IPS DF 6.9 (cell line): ENCODE results near the gene SFTPB.
"Not testable (repeated sequence)": the region's sequence is repeated elsewhere in the genome, so short reads cannot be mapped to it uniquely, and the experiment has no call there.

Experiments
- DNase-seq: peaks from one replicate; pipeline ENCODE4 v3.0.0-alpha.2; 2013; ENCODE audit warnings: low read depth, low spot score
- H3K27ac ChIP-seq: one replicate; pipeline ENCODE4 v1.5.1; 2013; ENCODE audit warnings: low read length, control low read depth
- H3K27me3 ChIP-seq: 2 replicates; pipeline ENCODE4 v1.6.1; 2013; ENCODE audit warnings: mild to moderate bottlenecking, low read length; ENCODE audit not compliant: control insufficient read depth, insufficient read depth
- H3K36me3 ChIP-seq: 2 replicates; pipeline ENCODE4 v1.6.1; 2013; ENCODE audit warnings: low read length; ENCODE audit not compliant: control insufficient read depth, insufficient read depth
- H3K4me1 ChIP-seq: 2 replicates; pipeline ENCODE4 v1.6.1; 2013; ENCODE audit warnings: low read length; ENCODE audit not compliant: control insufficient read depth, insufficient read depth
- H3K4me3 ChIP-seq: 2 replicates; pipeline ENCODE4 v1.5.1; 2013; ENCODE audit warnings: mild to moderate bottlenecking, low read length
- H3K9me3 ChIP-seq: 2 replicates; pipeline ENCODE4 v1.6.1; 2013; ENCODE audit warnings: low read length, inconsistent platforms; ENCODE audit not compliant: control insufficient read depth, insufficient read depth
- WGBS: extraction: QIAGEN DNeasy Blood & Tissue Kit; methylation state at CpG from one replicate; pipeline ENCODE4 v1.1.7; 2013; ENCODE audit warnings: mixed read lengths, missing lambda C conversion rate; ENCODE audit not compliant: insufficient read length, insufficient coverage; 5-methylcytosine and 5-hydroxymethylcytosine counted together

SFTPB gene

DNA sequence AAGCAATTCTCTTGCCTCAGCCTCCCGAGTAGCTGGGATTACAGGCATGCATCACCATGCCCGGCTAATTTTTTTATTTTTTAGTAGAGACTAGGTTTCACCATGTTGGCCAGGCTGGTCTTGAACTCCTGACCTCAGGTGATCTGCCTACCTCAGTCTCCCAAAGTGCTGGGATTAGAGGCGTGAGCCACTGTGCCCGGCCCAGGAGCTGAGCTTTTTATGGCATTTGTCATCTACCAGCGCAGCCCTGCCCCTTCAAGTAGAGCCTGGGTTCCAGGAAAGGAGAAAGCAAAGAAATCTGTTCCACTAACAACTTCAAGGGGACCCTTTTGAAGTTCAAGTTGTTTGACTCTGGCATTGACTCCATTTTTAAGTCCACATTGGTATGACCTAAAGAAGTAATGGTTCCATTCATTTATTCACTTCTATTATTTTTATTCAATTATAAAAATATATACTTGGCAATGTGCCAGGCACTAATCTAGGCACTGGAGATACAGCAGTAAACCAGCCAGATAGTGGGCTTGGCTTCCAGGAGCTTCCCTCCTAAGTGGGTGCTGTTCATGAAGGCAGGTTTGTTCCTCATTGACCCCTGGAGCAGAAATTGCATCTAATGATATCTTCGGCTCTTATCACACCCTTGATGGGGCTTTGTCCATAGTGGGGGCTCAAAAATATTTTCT, 8.0 kb upstream of the SFTPB start:
- no peak for DNase-seq
- Histone ChIP-seq H3K4me1 (peaks cover 3% of the 10 kb centered on the region; the same call in 1 of the 2 replicates), H3K9me3 (no peaks in the 10 kb centered on the region), H3K4me3 (no peak overlapping the region), H3K36me3 (no peaks in the 10 kb centered on the region), H3K27me3 (no peaks in the 10 kb centered on the region), H3K27ac (no peak overlapping the region)
- WGBS = no CpG with 5 or more reads among the region's 6 CpGs

DNA sequence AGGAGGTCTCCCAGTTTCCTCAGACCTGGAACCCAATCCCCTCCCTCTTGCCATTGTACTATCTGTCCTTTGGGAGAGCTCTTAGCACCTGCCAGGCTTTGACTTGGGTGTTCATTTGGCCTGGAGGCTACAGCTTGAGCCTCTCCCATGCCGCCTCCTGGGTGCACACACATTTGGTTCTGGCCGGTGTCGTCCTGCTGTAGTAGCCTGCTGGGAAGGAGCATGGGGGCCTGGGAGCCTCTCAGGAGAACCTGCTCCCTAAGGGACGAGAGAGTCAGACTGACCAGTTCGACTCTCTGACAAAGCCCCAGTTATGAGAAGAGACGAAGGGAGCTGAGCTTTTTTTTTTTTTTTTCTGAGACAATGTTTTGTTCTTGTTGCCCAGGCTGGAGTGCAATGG, 7.4 kb upstream of the SFTPB start:
- no CpG with 5 or more reads among the region's 6 CpGs for WGBS
- DNase-seq = no peak
- H3K4me1 ChIP-seq = peaks cover 3% of the 10 kb centered on the region; the same call in 1 of the 2 replicates
- no peaks in the 10 kb centered on the region for H3K9me3 ChIP-seq
- H3K27ac ChIP-seq = no peak overlapping the region
- no peaks in the 10 kb centered on the region for H3K36me3 ChIP-seq
- no peak overlapping the region for H3K4me3 ChIP-seq
- H3K27me3 ChIP-seq = no peaks in the 10 kb centered on the region

DNA sequence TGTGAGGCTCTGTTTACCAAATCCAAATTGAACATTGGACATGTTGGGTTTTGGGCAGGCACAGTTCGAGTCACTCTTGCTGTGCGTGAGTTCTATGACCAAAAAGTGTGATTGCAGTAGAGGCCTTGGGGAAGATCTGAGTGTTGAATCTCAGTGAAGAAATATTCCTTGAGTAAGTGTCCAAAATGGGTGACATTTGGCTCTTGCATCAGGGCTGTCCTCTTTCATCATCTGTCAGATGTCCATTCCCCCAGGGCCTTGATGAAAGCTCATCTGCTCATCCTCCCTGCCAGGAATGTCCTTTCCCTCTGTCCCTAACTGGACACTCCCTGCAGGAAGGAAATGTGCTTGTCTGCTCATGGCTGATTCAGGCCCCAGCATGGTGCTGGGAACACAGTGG, 6.4 kb upstream of the SFTPB start:
- peaks cover 3% of the 10 kb centered on the region; the same call in 1 of the 2 replicates for H3K4me1 ChIP-seq
- WGBS = no CpG with 5 or more reads among the region's 2 CpGs

DNA sequence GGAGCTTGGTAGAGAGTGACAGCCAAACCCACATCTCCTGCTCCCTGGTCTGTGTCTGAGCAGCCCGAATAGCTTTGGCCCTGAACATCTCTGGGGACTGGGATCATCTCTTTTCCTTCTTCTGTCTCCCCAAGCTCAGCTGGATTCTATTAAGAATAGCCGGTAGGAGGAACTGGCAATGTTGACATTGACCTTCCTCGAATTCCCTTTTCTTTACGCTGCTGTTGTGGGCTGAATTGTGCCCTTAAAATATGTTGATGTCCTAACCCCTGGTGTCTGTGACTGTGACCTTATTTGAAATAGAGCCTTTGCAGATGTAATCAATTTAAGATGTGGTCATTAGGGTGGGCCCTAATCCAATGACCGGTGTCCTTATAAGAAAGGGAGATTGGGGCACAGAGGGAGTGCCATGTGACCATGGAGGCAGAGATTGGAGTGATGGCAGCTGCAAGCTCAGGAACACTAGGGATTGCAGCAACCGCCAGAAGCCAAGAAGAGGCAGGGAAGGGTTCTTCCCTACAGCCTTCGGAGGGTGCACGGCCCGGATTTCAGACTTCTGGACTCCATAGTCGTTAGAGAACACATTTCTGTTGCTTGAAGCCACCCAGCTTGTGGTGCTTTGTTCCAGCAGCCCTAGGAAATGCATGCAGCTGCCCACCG, 5.8 kb upstream of the SFTPB start:
- Histone ChIP-seq H3K27ac (no peak overlapping the region), H3K4me1 (peaks cover 3% of the 10 kb centered on the region; the same call in 1 of the 2 replicates), H3K4me3 (no peak overlapping the region), H3K9me3 (no peaks in the 10 kb centered on the region), H3K27me3 (no peaks in the 10 kb centered on the region), H3K36me3 (no peaks in the 10 kb centered on the region)
- WGBS = no CpG with 5 or more reads among the region's 11 CpGs
- DNase-seq = no peak

More for the DNA sequence above, 6.4 kb upstream of the SFTPB start:
- H3K27me3 ChIP-seq = no peaks in the 10 kb centered on the region
- no peaks in the 10 kb centered on the region for H3K36me3 ChIP-seq
- no peak overlapping the region for H3K27ac ChIP-seq
- no peaks in the 10 kb centered on the region for H3K9me3 ChIP-seq
- H3K4me3 ChIP-seq = no peak overlapping the region
- no peak for DNase-seq

DNA sequence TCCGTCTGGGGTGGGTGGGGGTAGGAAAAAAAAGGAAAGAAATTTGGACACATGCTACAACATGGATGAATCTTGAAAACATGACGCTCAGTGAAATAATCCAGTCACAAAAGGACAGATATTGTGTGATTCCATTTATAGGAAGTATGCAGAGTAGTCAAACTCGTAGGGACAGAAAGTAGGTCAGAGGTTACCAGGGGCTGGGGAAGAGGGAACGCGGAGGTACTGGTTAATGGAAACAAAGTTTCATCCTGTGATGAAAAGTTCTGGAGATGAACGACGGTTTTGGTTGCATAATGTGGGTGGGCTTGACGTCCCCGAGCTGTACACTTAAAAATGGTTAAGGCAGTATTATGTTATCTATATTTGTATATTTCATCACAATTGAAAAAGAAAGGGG, 4.5 kb upstream of the SFTPB start:
- no peak for DNase-seq
- WGBS = no CpG with 5 or more reads among the region's 9 CpGs
- H3K4me3 ChIP-seq = no peak overlapping the region

DNA sequence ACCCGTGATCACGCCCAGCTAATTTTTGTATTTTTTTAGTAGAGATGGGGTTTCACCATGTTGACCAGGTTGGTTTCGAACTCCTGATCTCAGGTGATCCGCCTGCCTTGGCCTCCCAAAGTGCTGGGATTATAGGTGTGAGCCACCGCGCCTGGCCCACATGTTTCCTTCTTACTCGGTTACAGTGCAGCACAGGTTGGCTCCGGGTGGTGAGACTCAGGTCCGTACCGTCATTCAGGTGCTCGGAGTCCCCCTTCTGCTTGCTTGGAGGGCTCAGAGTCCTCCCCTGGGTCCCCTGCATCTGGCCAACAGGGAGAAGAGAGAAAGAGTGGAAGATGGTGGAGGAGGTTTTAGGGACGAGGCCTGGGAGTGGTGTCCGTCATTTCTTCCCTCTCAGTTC, 2.4 kb upstream of the SFTPB start:
- no CpG with 5 or more reads among the region's 13 CpGs for WGBS
- not testable (repeated sequence) for H3K4me1 ChIP-seq, H3K9me3 ChIP-seq, H3K27ac ChIP-seq, H3K4me3 ChIP-seq, DNase-seq, H3K36me3 ChIP-seq, H3K27me3 ChIP-seq

More for the DNA sequence above, 4.5 kb upstream of the SFTPB start:
- H3K27ac ChIP-seq = no peak overlapping the region
- H3K27me3 ChIP-seq = no peaks in the 10 kb centered on the region
- no peaks in the 10 kb centered on the region for H3K9me3 ChIP-seq
- H3K4me1 ChIP-seq = peaks cover 3% of the 10 kb centered on the region; the same call in 1 of the 2 replicates
- H3K36me3 ChIP-seq = no peaks in the 10 kb centered on the region

DNA sequence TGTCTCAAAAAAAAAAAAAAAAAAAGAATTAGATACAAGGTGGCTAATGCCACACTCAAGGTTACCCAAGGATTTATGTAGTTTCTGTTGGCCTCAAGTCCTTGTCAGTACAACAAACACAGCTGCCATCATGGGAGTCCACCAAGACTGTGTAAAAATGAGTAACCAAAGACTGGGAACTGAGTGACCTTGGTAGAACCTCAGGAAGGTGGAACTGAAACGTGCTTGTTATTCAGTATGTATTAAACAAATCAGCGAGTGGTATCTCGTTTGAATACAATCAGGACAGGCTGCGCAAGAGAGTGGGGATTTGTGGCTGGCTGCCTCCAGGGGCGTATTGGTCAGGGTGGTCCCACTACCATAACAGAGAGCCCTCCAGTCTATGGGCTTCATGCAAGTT, 1.6 kb upstream of the SFTPB start:
- no peaks in the 10 kb centered on the region for H3K9me3 ChIP-seq
- no peaks in the 10 kb centered on the region for H3K27me3 ChIP-seq
- DNase-seq = no peak
- H3K4me1 ChIP-seq = peaks cover 3% of the 10 kb centered on the region; the same call in 1 of the 2 replicates
- no peak overlapping the region for H3K4me3 ChIP-seq
- H3K36me3 ChIP-seq = no peaks in the 10 kb centered on the region
- H3K27ac ChIP-seq = no peak overlapping the region
- no CpG with 5 or more reads among the region's 5 CpGs for WGBS

DNA sequence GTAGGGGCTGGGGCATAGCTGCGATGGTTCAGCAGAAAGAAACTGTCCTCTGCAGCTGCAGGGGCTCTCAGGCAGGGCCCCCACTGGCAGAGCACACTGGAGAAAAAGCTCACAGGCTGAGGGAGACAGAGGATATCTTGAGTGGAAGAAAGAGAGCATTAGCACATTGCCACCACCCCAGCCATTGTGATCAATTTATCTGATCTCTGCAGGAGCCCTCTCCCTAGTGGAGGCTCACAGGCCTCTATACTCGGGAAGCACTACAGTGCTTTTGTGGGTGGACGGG, 801 bp upstream of the SFTPB start:
- no peak overlapping the region for H3K4me3 ChIP-seq
- DNase-seq = no peak
- H3K9me3 ChIP-seq = no peaks in the 10 kb centered on the region
- no peaks in the 10 kb centered on the region for H3K27me3 ChIP-seq
- no peak overlapping the region for H3K27ac ChIP-seq
- no peaks in the 10 kb centered on the region for H3K36me3 ChIP-seq
- peaks cover 3% of the 10 kb centered on the region; the same call in 1 of the 2 replicates for H3K4me1 ChIP-seq
- WGBS = no CpG with 5 or more reads among the region's 3 CpGs

DNA sequence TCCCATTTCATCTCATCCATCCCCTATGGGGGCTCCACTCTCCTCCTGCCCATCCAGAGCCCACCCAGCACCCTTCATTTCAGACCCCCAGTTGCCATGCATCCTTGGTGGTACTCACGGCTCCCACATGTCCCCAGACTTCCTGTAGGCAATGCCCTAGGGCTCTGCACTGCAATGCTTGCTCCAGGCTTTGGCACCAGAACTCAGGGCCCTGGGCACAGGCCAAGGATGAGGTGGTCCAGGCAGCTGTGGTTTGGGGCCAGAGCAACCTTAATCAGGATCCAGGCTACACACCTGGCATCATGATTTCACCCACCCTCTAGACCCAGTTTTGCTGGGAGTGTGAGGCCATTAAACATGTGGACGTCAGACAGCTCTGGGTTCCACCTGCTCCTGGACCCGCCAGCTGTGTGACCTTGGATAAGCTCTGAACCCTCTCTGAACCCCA, 414 bp downstream of the SFTPB start:
- WGBS = no CpG with 5 or more reads among the region's 3 CpGs
- Histone ChIP-seq H3K4me1 (no peaks in the 10 kb centered on the region), H3K9me3 (no peaks in the 10 kb centered on the region), H3K27me3 (no peaks in the 10 kb centered on the region), H3K4me3 (no peak overlapping the region), H3K36me3 (no peaks in the 10 kb centered on the region), H3K27ac (no peak overlapping the region)
- no peak for DNase-seq

DNA sequence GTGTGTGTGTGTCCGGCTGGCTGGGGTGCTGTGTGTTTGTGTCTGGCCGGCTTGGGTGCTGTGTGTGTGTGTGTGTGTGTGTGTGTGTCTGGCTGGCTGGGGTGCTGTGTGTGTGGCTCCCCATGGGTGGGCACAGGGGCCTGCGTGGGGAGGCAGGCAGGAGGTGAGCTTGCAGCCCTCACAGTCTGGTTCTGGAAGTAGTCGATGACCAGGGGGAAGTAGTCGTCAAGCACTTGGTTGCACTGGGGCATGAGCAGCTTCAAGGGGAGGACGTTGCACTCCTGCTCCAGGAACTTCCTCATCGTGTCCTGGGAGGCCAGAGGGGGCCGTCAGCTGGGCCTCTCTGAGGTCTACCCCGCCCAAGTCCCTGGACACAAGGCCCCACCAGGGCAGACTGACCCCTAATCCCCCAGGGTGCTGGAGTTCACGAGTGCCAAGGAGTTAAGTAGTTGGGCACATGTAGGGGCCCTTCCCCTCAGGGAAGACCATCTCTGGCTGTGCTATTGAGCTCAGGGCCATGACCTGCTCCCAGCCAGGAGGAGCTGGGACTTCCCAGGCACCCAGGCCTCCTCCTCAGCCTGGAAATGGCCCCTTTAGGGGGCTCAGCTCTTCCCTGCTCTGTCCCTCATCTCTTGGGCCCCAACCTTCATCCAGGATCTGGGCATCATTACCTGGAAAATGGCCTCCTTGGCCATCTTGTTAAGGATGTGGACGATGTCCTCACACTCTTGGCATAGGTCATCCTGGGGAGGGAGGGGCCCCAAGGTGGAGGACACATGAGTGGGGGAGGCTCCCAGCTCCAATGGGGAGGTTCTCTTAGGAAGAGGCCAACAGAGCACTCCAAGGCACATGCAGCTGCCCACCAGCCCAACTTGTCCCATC, 1.3 kb downstream of the SFTPB start:
- no CpG with 5 or more reads among the region's 11 CpGs for WGBS
- H3K9me3 ChIP-seq = no peaks in the 10 kb centered on the region
- no peak for DNase-seq

More for the DNA sequence above, 1.3 kb downstream of the SFTPB start:
- H3K27me3 ChIP-seq = no peaks in the 10 kb centered on the region
- H3K36me3 ChIP-seq = no peaks in the 10 kb centered on the region
- H3K4me1 ChIP-seq = no peaks in the 10 kb centered on the region
- no peak overlapping the region for H3K27ac ChIP-seq
- no peak overlapping the region for H3K4me3 ChIP-seq
